LNCaP clone FGC (cell line): ENCODE data around the gene PITPNM3.

Experiments used
- DNase-seq: peaks from one replicate; pipeline ENCODE4 v3.0.0-alpha.2; 2011; ENCODE audit warnings: low read depth
- H3K4me3 ChIP-seq: 2 replicates; pipeline ENCODE4 v1.5.1; 2011; ENCODE audit warnings: mild to moderate bottlenecking, low read depth, low read length, control low read depth
- CTCF ChIP-seq: IDR thresholded peaks from 2 replicates; pipeline ENCODE4 v1.5.1; 2012; ENCODE audit warnings: mild to moderate bottlenecking; ENCODE audit not compliant: control insufficient read depth, insufficient read depth; ENCODE audit errors: extremely low read depth

PITPNM3 gene

GRCh38 chr17:6539871-6540270, 16.5 kb downstream of the PITPNM3 start:
- H3K4me3 ChIP-seq: no peak overlapping the region
- no peak for DNase-seq
- TF ChIP-seq CTCF: no peak

- TF ChIP-seq CTCF: no peak
- DNase-seq: no peak
- no peak overlapping the region for H3K4me3 ChIP-seq
These were observed 19.7 kb downstream of the PITPNM3 start for GRCh38 chr17:6536566-6537065.

DNA sequence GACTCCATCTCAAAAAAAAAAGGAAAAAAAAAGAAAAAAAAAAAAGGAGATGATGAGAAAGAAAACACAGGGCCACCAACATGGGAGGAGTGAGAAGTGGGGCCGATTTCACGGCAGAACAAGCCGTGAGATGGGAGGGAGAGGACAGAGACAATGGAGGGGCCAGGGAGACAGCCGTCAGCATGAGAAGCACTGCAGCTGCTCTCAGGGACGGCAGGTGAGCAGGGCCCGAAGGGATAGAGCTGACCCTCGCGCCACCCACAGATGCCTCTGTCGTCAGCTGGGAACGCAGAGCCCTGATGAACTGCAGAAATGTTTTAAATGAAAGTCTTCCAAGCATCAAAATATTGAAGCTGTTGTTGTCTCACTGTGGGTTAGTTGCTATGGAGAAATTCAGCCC, 20.3 kb downstream of the PITPNM3 start:
- H3K4me3 ChIP-seq: no peak overlapping the region
- no peak for TF ChIP-seq CTCF
- DNase-seq: no peak

DNA sequence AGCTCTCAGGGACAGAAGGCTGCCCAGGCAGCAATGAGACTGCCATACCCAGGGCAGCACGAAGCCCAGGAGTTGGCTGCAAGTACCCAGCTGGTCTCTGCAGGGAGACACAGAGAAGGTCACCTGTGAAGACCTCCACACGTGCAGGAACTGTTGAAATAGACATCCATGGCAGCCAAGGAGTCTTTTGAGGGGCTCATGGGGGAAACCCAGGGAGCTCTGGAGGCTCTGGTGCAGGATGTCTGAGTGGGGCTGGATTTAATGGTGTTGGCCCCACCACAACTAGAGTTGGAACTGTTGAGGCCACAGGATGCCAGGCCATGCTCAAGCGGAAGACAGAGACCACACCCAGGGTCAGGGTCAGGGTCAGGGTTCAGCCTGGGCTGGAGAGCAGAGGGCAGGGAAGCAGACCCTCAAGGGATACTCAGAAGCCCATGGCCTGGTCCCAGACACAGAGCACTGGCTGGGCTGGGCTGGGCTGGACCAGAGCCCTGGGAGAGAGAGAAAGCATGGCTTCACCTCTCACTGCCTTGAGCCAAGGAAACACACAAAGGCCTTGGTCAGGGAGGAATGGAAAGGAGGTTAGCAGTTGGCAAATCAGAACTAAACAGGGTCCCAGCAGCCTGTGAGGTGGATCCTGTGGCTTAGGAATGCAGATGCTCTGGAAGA, 21.4 kb downstream of the PITPNM3 start:
- DNase-seq: no peak
- H3K4me3 ChIP-seq: no peak overlapping the region
- no peak for TF ChIP-seq CTCF

DNA sequence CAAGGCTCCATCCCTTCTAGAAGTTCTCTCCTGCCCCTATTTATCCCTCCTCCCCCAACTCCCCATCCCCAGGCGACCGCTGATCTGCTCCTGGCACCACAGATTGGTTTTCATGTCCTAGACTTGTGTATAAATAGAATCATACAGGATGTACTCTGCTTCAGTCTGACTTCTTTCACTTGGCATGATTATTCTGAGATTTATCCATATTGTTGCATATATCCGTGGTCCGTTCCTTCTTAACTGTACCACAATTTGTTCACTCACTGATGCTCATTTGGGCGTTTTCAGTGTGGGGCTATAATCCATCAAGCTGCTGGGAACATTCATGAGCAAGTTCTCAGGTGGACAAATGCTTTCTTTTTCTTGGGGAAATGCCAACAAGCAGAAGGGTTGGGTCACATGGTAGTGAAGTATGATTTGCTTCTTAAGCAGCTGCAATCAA, 23.9 kb downstream of the PITPNM3 start:
- no peak for DNase-seq
- TF ChIP-seq CTCF: no peak
- H3K4me3 ChIP-seq: no peak overlapping the region

- DNase-seq: no peak
- no peak overlapping the region for H3K4me3 ChIP-seq
- TF ChIP-seq CTCF: no peak
These were observed 24.8 kb downstream of the PITPNM3 start for GRCh38 chr17:6531575-6531974.
